Lung (tissue), 12 donors: ENCODE results near the gene SAG. TPM values are rescaled to one million over a fixed set of nuclear protein-coding genes. Genes with fewer than 3 reads are reported as not detected.
A peak's percentile ranks its signal among the peaks of the same experiment; 100 is the strongest.

Source experiments
- ATAC-seq: fragments of 200-7000 bp; cut with Tn5 transposase; one replicate; pipeline ENCODE4 v1.9.1; 2020; ENCODE audit warnings: moderate number of reproducible peaks; ENCODE audit not compliant: insufficient read depth, low FRiP score
- DNase-seq, 3 donors: peaks; one replicate each; pipeline ENCODE4 v3.0.0-alpha.2; 2013 to 2017
- H3K27ac ChIP-seq, 2 donors: one replicate each; pipeline ENCODE4 v1.5.1; 2013; ENCODE audit warnings: mild to moderate bottlenecking in 2 of 2, moderate library complexity in 2 of 2, control low read depth in 1 of 2, inconsistent platforms in 1 of 2, low read depth in 1 of 2, low read length in 1 of 2
- H3K27me3 ChIP-seq, 3 donors: one replicate each; pipeline ENCODE4 v1.5.1; 2013; ENCODE audit warnings: low read length in 2 of 3; ENCODE audit not compliant: control insufficient read depth in 3 of 3, insufficient read depth in 3 of 3
- H3K36me3 ChIP-seq, 4 donors: one replicate each; pipeline ENCODE4 v1.5.1; 2013; ENCODE audit warnings: low read length in 4 of 4, mild to moderate bottlenecking in 1 of 4, moderate library complexity in 1 of 4; ENCODE audit not compliant: control insufficient read depth in 4 of 4, insufficient read depth in 4 of 4
- H3K4me1 ChIP-seq, 5 donors: one replicate each; pipeline ENCODE4 v1.5.1; 2013; ENCODE audit warnings: low read length in 5 of 5, mild to moderate bottlenecking in 2 of 5, moderate library complexity in 1 of 5; ENCODE audit not compliant: control insufficient read depth in 5 of 5, insufficient read depth in 5 of 5
- H3K4me3 ChIP-seq: one replicate; pipeline ENCODE4 v1.5.1; 2013; ENCODE audit warnings: mild to moderate bottlenecking, control low read depth, moderate library complexity
- H3K9ac ChIP-seq, 2 donors: one replicate each; pipeline ENCODE4 v1.5.1; 2013; ENCODE audit warnings: low read length in 2 of 2, control low read depth in 1 of 2; ENCODE audit not compliant: insufficient read depth in 1 of 2
- H3K9me3 ChIP-seq, 4 donors: one replicate each; pipeline ENCODE4 v1.5.1; 2013; ENCODE audit warnings: low read length in 3 of 4, mild to moderate bottlenecking in 1 of 4, moderate library complexity in 1 of 4; ENCODE audit not compliant: control insufficient read depth in 4 of 4, insufficient read depth in 3 of 4
- WGBS, 2 donors: extraction: QIAGEN DNeasy Blood & Tissue Kit; methylation state at CpG; one replicate each; pipeline ENCODE4 v1.1.7; 2013; 5-methylcytosine and 5-hydroxymethylcytosine counted together
- polyA plus RNA-seq, 2 donors: library from polyadenylated mRNA; stranded (reverse); fragments of 200-250 nt; gene quantifications; one replicate each; pipeline ENCODE4 v1.2.1, GENCODE V29; 2013
- total RNA-seq, 2 donors: library from RNA; depleted of rRNA in 1 of 2; stranded (reverse); fragments of >200 nt in 1 of 2; gene quantifications; one replicate each; pipeline ENCODE4 v1.2.1, GENCODE V29; 2014 to 2021
- TF ChIP-seq, protein P1 (sequence below): IDR thresholded peaks from 2 replicates; pipeline ENCODE4 v1.5.1; 2012; ENCODE audit warnings: mild to moderate bottlenecking; ENCODE audit errors: control extremely low read depth, extremely low read depth
- donor health status: control.
- donor health status: control.
- donor health status: Bipolar disorder and iron deficiency.
- donor health status: healthy.
- donor health status: DM: yes; HTN: yes; CAD: no.

Gene SAG
- total and polyA plus RNA-seq, 4 donors = 0.03 to 0.46 (median 0.22) TPM; not detected in 1

DNA sequence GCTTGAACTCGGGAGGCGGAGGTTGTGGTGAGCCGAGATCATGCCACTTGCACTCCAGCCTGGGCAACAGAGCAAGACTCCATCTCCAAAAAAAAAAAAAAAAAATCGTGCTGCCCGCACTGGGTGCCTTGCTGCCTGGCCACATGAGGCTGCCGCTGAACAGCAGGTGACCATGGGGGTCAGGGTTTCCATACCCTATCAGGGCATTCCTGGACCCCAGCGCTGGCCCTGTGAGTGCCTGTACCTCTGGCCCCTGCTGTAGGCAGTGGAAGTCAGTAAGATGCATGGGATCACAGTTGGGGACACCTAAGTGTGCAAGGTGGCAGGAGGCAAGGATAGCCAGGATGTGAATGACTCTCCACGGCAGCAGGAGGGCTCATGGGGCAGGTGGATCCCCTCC is 18.9 kb downstream of the SAG start:
- DNase-seq (no peak), ATAC-seq (no peak)
- H3K27ac ChIP-seq = no peak overlapping the region
- no peak overlapping the region for H3K9ac ChIP-seq
- no peaks in the 10 kb centered on the region for H3K9me3 ChIP-seq
- H3K4me1 ChIP-seq = peaks cover 0 to 8% (median 3%) of the 10 kb centered on the region in 5 donors
- WGBS, 2 donors = 90 to 92% methylated on average over 8 of the region's 8 CpGs
- TF ChIP-seq, protein P1, sequence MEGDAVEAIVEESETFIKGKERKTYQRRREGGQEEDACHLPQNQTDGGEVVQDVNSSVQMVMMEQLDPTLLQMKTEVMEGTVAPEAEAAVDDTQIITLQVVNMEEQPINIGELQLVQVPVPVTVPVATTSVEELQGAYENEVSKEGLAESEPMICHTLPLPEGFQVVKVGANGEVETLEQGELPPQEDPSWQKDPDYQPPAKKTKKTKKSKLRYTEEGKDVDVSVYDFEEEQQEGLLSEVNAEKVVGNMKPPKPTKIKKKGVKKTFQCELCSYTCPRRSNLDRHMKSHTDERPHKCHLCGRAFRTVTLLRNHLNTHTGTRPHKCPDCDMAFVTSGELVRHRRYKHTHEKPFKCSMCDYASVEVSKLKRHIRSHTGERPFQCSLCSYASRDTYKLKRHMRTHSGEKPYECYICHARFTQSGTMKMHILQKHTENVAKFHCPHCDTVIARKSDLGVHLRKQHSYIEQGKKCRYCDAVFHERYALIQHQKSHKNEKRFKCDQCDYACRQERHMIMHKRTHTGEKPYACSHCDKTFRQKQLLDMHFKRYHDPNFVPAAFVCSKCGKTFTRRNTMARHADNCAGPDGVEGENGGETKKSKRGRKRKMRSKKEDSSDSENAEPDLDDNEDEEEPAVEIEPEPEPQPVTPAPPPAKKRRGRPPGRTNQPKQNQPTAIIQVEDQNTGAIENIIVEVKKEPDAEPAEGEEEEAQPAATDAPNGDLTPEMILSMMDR = no peak
- no peak overlapping the region for H3K4me3 ChIP-seq
- no peaks in the 10 kb centered on the region for H3K27me3 ChIP-seq
- H3K36me3 ChIP-seq = no peaks in the 10 kb centered on the region

DNA sequence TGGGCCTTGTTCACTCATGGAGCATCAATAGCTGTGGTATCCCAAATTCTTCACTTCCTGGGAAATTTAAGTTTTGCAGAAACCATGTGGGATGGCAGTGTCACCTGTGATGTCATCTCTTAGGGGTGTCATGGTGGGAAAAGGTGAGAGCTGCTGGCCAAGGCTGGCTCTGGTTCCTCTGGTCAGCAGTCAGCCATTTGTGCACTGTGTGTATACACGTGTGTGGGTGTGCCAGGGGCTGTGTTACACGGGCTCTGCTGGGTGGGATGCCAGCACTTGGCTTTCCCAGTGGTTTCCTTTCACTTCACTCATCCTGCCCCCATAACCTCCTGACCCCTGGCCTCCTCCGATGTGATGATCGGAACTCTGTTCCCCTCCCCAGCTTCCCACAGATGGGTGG is 21.3 kb downstream of the SAG start:
- Histone ChIP-seq H3K36me3 (no peaks in the 10 kb centered on the region), H3K27ac (no peak overlapping the region), H3K9ac (no peak overlapping the region), H3K27me3 (no peaks in the 10 kb centered on the region), H3K4me1 (peaks cover 0 to 8% (median 3%) of the 10 kb centered on the region in 5 donors), H3K9me3 (no peaks in the 10 kb centered on the region), H3K4me3 (no peak overlapping the region)
- TF ChIP-seq, protein P1 = no peak
- WGBS, 2 donors = 75 to 87% methylated on average over 4 of the region's 4 CpGs
- DNase-seq = no peak
- no peak for ATAC-seq

DNA sequence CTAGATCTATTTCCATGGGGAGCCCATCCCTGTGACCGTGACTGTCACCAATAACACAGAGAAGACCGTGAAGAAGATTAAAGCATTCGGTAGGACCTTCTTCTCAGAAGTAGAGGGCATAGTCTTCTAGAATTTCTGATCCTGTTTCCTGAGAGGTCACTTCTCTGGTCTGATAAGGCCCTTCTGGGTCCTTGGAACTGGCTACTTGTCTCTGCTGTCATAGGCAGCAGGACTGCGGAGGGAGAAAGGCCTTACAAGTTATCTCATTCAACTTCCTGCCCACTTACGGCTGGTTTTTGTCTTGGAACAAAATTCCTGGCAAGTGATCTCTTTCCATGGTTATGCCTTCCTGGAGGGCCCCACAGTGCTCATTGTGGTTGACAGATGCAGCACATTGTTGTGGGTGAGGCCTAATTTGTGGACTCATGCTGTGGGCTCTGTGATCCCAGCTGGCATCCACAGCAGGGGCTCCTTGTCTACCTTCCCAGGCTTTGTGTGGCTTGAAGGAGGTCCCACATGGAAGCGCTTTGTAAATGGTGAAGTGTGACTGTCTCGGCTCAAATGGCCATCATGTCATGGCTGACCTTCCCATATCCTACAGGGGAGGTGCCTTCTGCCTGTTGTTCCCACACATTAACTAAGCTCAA is 22.0 kb downstream of the SAG start:
- 77 to 82% methylated on average over 7 of the region's 7 CpGs for WGBS, 2 donors
- Histone ChIP-seq H3K9ac (no peak overlapping the region), H3K27me3 (no peaks in the 10 kb centered on the region), H3K9me3 (no peaks in the 10 kb centered on the region), H3K4me3 (no peak overlapping the region), H3K4me1 (peaks cover 0 to 8% (median 3%) of the 10 kb centered on the region in 5 donors), H3K27ac (no peak overlapping the region), H3K36me3 (no peaks in the 10 kb centered on the region)
- DNase-seq = no peak
- no peak for ATAC-seq
- TF ChIP-seq, protein P1 = no peak

DNA sequence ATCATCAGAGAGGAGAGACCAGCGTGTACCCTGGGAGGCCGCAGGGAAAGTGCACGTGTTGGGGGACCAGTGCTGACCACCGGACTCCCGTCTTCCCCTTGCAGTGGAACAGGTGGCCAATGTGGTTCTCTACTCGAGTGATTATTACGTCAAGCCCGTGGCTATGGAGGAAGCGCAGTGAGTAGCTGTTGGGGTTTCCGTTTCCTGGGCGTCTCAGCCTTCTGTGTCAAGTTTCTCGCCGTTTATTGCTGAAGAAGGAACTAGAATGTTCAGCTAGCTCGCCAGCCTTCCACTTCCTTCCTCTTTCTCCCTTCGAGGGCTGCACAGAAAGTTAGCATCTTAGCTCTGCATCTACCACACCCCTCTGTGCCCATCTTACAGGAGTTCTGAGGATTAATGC is 23.9 kb downstream of the SAG start:
- WGBS, 2 donors = 31 to 54% methylated on average over 15 of the region's 15 CpGs
- DNase-seq (peak; percentile 22 to 27 (median 26)), ATAC-seq (peak; percentile 65)
- TF ChIP-seq, protein P1 = no peak
- Histone ChIP-seq H3K9me3 (no peaks in the 10 kb centered on the region), H3K4me1 (peaks cover 0 to 8% (median 0%) of the 10 kb centered on the region in 5 donors), H3K4me3 (no peak overlapping the region), H3K9ac (no peak overlapping the region), H3K27me3 (no peaks in the 10 kb centered on the region), H3K27ac (peak overlapping the region in 1 of 2 donors; percentile 71), H3K36me3 (no peaks in the 10 kb centered on the region)
